SU-DHL-6 (cell line): ENCODE measurements around the gene ABCB11.

ENCODE experiments used
- EZH2phosphoT487 ChIP-seq: fragments of 200-600 bp; sonication (generic), shearing (Covaris generic); conservative IDR thresholded peaks from 2 replicates; pipeline ENCODE4 v1.6.1; 2018; ENCODE audit warnings: mild to moderate bottlenecking, antibody characterized with exemption, low read length, moderate library complexity, mixed read lengths
- TF ChIP-seq, protein P1 (sequence below): fragments of 200-600 bp; sonication (generic); IDR thresholded peaks from one replicate; pipeline ENCODE4 v1.5.1; 2017; ENCODE audit warnings: antibody characterized with exemption, mild to moderate bottlenecking, low read length, moderate library complexity; ENCODE audit not compliant: insufficient read depth, poor library complexity, severe bottlenecking

- TF ChIP-seq, protein P1, sequence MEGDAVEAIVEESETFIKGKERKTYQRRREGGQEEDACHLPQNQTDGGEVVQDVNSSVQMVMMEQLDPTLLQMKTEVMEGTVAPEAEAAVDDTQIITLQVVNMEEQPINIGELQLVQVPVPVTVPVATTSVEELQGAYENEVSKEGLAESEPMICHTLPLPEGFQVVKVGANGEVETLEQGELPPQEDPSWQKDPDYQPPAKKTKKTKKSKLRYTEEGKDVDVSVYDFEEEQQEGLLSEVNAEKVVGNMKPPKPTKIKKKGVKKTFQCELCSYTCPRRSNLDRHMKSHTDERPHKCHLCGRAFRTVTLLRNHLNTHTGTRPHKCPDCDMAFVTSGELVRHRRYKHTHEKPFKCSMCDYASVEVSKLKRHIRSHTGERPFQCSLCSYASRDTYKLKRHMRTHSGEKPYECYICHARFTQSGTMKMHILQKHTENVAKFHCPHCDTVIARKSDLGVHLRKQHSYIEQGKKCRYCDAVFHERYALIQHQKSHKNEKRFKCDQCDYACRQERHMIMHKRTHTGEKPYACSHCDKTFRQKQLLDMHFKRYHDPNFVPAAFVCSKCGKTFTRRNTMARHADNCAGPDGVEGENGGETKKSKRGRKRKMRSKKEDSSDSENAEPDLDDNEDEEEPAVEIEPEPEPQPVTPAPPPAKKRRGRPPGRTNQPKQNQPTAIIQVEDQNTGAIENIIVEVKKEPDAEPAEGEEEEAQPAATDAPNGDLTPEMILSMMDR = no peak
- no peak for TF ChIP-seq EZH2phosphoT487
Observed at GRCh38 chr2:169005080-169005598, 26.0 kb downstream of the ABCB11 start.
